GM21825 (cell line): ENCODE results near the gene ALLC.

Experiments used
- ATAC-seq: cut with Tn5 transposase; IDR thresholded peaks from one replicate; pipeline ENCODE4 v1.9.1; 2021; ENCODE audit warnings: mild to moderate bottlenecking, moderate library complexity; ENCODE audit not compliant: unreplicated experiment

The ALLC gene

DNA sequence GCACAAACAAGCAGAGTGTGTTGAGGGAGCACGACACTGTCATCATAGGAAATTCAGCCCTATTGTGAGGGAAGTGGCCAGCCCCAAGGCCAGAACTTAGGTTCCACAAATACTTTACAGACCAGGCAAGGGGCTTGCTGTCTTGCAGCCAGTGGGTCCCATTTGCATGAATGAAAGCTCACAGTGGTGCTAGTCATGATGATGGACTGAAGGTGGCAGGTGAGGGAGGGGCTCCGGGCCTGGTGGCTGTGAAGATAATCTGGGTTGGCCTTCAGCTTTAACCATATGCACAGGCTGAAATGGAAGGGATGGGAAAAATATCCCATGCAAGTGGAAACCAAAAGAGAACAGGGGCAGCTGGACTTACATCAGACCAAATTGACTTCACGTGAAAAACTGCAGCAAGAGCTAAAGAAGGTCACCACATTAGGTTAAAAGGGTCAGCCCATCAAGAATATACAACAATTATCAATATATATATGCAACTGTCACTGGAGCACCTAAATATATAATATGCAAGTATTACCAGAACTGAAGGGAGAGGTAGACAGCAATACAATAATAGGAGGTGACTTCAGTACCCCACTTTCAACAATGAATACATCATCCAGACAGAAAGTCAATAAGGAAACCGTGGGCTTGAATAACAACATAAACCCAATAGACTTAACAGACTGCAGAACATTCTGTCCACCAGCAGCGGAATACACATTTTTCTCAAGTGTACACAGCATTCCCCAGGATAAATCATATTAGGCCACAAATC lies 84.9 kb downstream of the ALLC start:
- no peak for ATAC-seq

DNA sequence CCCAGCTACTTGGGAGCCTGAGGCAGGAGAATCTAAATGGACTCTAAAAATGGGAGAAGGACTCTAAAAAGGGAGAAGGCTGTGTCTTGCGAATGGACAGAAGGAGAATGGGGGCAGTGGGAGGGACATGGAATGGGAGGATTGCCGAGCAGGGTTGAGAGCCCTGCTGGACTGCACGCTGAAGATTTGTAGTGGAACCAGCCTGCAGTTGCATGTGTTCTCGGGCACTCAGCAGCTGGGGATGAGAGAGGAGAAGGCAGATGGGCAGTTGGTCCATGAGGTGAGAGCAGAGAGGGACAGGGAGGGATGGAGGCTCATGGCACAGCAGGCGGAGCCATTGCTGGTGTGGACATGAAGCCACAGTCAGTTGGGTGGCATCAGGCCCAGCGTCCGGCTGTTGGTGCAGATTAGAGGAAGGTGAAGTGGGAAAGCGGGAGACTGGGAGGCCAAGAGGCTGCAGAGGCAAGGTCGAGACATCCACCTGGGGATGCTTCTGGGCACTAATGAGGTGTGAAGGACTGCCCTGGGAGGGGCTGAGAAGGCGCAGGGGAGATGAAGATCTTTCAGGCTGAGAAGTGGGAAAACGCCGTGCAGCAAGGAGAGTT lies 86.1 kb downstream of the ALLC start:
- no peak for ATAC-seq

DNA sequence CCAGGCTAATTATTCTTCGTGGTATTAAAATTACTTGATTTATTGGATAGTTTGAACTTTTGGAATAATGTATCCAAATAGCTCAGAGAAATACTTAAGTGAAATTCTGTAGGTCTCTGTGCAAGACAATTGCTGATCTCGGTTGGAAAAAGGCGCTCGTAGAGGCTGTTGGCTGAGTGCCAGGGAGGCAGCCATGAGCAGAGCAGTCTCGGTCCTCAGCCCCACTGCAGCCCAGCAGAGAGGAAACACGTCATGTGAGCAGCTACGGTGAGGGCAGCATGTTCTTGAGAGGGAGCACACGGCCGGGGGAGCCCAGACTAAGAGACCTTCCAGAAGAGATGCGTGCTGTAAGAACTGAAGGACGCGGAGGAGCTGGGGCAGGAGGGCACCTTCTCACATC lies 87.9 kb downstream of the ALLC start:
- ATAC-seq: no peak

DNA sequence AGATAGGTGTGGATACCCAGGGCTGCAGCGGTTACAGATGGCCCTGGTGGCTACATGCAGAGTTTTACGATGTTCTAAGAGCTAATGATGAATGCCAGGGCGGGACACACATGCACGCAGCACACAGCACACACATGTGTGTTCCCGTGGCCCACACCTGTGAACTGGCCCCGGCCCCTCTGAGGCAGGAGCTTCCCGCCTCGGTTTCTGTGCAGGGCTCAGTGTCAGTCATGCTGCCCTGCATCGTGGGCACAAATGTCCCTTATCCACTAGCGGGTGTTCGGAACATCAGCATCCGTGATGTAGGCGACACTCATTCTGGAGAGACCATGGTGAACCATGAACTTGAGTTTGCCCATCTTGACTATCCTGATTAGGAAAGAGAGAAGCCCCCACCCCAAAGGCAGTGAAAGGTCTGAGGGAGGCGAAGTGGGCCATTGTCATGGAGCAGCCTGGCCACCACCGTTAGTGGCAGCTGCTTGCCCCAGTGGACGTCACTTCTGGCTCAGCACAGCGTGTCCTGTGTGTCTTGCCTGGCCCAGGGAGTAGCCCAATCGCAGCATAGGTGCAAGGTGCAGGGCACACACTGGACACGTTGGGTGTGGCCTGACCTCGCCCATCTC lies 89.1 kb downstream of the ALLC start:
- no peak for ATAC-seq

DNA sequence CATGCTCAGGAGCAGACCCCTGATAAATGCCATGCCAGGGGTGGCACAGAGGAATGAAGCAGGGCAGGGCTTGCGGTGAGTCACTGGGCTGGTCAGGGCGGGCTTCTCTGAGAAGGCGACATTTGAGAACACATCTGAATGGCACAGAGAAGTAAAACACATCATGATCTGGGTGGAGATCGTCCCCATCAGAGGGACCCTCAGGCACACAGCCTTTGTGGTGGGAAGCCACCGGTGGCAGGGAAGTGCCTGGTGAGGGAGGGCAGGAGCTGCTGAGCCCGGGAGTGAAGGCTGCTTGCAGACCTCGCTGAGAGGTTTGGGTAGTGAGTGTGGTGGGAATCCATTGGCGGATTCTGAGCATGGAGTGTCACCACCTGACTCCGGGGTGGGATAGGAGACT lies 89.8 kb downstream of the ALLC start:
- no peak for ATAC-seq

DNA sequence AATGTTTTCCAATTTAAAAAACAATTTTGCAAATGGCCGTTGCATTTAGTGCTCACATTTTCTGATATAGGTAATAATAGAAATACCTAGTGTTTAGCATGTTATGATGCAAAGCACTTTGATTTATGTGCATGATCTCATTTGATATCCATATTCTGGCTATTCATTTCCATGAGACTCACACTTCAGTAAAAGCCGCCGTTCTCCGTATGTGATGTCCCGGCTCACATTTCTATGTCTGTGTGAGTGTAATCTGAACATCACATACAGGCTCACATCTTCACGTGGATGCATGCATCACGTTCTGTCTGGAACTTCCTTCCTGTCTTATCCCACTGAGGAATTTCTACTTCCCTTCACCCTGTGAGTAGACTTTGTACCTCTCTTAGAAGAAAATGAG lies 91.2 kb downstream of the ALLC start:
- ATAC-seq: no peak

DNA sequence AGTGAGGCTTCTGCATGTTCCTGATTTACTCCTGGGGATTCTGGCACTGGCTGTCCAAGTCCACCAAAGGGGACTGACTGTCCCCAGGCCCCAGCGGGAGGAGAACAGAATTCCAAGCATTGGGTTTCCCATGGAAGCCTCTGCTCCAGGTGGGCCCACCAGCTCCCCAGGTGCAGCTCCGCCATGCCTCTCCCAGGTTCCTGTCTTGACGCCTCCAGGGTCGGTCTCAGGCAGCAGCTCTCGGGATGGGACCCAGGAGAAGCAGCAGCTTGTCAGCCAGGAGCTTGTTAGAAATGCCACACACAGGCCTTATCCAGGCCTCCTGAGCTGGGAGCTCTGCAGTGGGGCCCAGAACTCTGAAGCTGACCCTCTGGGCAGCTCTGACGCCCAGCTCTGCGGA lies 93.3 kb downstream of the ALLC start:
- no peak for ATAC-seq

DNA sequence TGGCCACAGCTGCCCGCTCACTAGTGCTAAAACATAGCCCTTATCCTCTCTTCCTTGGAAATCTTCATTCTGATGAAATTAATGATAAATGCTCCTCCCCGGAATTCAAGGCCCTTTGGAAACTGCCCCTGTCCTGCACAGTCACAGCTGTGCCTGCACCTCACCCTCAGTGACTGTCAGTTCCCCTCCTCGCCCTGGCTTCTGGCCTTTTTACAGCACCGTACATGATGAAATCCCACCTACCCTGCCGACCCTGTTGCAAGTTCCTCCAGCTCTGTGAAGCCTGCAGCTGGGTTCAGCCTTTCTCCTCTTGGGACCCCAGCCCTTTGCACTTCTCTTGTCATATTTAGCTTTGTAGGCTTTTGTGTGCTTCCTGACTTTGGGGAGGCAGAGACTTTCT lies 93.8 kb downstream of the ALLC start:
- no peak for ATAC-seq
